KMS-11 (cell line): Measurements from ENCODE around the gene FBXO44.

Experiments
- H2AFZ ChIP-seq: fragments of 200-600 bp; sonication (generic); 2 replicates; pipeline ENCODE4 v1.6.1; 2016; ENCODE audit warnings: antibody characterized with exemption, mixed run types, low read depth
- H3K27ac ChIP-seq: fragments of 200-600 bp; sonication (generic); 2 replicates; pipeline ENCODE4 v1.6.1; 2016; ENCODE audit warnings: mild to moderate bottlenecking, mixed run types
- H3K27me3 ChIP-seq: fragments of 200-600 bp; sonication (generic); 2 replicates; pipeline ENCODE4 v1.6.1; 2017; ENCODE audit warnings: mild to moderate bottlenecking, low read depth, mixed run types, moderate library complexity; ENCODE audit not compliant: insufficient read depth
- H3K36me3 ChIP-seq: fragments of 200-600 bp; sonication (generic); 2 replicates; pipeline ENCODE4 v1.6.1; 2017; ENCODE audit warnings: mild to moderate bottlenecking, mixed run types; ENCODE audit not compliant: insufficient read depth
- H3K4me1 ChIP-seq: fragments of 200-600 bp; sonication (generic); 2 replicates; pipeline ENCODE4 v1.6.1; 2016; ENCODE audit warnings: mild to moderate bottlenecking, low read depth, mixed run types; ENCODE audit not compliant: poor library complexity, severe bottlenecking
- H3K4me2 ChIP-seq: fragments of 200-600 bp; sonication (generic); 2 replicates; pipeline ENCODE4 v1.7.0; 2016; ENCODE audit warnings: mild to moderate bottlenecking, mixed run types
- H3K4me3 ChIP-seq: fragments of 200-600 bp; sonication (generic); IDR thresholded peaks from 2 replicates; pipeline ENCODE4 v1.6.1; 2017; ENCODE audit warnings: low read depth, low read length, mixed read lengths; ENCODE audit not compliant: insufficient read depth
- H3K79me2 ChIP-seq: fragments of 200-600 bp; sonication (generic); 2 replicates; pipeline ENCODE4 v1.6.1; 2016; ENCODE audit warnings: low read depth, mixed run types; ENCODE audit not compliant: insufficient read depth
- H3K9ac ChIP-seq: fragments of 200-600 bp; sonication (generic); 2 replicates; pipeline ENCODE4 v1.6.1; 2016; ENCODE audit warnings: mild to moderate bottlenecking, mixed run types
- H4K20me1 ChIP-seq: fragments of 200-600 bp; sonication (generic); 2 replicates; pipeline ENCODE4 v1.6.1; 2016; ENCODE audit warnings: mild to moderate bottlenecking, mixed run types; ENCODE audit not compliant: insufficient read depth
- TF ChIP-seq, protein P1 (sequence below): fragments of 200-600 bp; sonication (generic); conservative IDR thresholded peaks from 2 replicates; pipeline ENCODE4 v1.6.1; 2017; ENCODE audit warnings: low read depth, mild to moderate bottlenecking, antibody characterized with exemption, low read length, moderate library complexity, mixed read lengths

FBXO44 gene

GRCh38 chr1:11659748-11660147 lies 5.1 kb downstream of the FBXO44 start:
- Histone ChIP-seq H3K4me2 (no peak overlapping the region), H2AFZ (no peak overlapping the region), H3K79me2 (no peaks in the 10 kb centered on the region), H3K27ac (no peak overlapping the region), H3K9ac (no peak overlapping the region), H4K20me1 (no peaks in the 10 kb centered on the region), H3K27me3 (peaks cover 8% of the 10 kb centered on the region), H3K4me3 (no peak overlapping the region), H3K4me1 (peaks cover 5% of the 10 kb centered on the region), H3K36me3 (no peaks in the 10 kb centered on the region)
- TF ChIP-seq, protein P1, sequence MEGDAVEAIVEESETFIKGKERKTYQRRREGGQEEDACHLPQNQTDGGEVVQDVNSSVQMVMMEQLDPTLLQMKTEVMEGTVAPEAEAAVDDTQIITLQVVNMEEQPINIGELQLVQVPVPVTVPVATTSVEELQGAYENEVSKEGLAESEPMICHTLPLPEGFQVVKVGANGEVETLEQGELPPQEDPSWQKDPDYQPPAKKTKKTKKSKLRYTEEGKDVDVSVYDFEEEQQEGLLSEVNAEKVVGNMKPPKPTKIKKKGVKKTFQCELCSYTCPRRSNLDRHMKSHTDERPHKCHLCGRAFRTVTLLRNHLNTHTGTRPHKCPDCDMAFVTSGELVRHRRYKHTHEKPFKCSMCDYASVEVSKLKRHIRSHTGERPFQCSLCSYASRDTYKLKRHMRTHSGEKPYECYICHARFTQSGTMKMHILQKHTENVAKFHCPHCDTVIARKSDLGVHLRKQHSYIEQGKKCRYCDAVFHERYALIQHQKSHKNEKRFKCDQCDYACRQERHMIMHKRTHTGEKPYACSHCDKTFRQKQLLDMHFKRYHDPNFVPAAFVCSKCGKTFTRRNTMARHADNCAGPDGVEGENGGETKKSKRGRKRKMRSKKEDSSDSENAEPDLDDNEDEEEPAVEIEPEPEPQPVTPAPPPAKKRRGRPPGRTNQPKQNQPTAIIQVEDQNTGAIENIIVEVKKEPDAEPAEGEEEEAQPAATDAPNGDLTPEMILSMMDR = no peak

GRCh38 chr1:11661103-11661502 lies 6.4 kb downstream of the FBXO44 start:
- Histone ChIP-seq H3K27ac (no peak overlapping the region), H3K4me3 (no peak overlapping the region), H2AFZ (no peak overlapping the region), H4K20me1 (no peaks in the 10 kb centered on the region), H3K4me1 (peaks cover 5% of the 10 kb centered on the region), H3K27me3 (peaks cover 8% of the 10 kb centered on the region), H3K79me2 (no peaks in the 10 kb centered on the region), H3K4me2 (no peak overlapping the region), H3K36me3 (no peaks in the 10 kb centered on the region), H3K9ac (no peak overlapping the region)
- TF ChIP-seq, protein P1 = no peak

DNA sequence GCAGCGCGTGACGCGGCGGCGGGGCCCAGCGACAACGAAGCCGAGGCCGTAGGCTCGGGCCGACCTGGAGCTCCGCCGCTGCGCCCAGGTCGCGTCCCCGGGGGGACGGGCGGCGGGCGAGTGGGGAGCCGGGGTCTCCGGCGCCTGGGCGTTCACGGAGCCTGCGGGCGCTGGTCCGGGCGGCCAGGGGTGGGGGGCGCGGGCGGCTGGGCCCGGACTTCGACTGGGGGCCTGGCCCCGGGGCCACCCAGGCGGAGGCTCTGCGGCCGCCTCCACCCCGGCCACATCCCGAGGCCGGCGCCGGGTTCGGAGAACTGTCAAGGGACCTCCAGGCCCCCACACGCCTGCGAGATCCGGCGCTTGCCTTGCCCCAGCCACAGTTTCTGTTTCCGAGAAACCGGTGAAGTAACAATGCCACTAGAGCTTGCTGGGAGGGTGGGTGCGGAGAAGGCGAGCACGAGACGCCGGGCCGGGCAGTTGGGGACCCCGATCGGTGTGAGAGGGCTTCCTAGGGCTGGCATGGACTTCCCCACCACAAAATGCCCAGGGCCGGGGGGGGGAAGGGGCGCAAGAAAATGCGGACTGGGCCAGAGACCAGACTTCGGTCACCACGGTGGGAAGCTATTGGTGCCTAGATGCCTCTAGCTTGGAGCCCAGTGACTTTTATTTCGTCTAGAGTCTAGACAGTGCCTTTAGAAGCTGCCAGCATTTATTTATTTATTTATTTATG lies 9.8 kb downstream of the FBXO44 start:
- Histone ChIP-seq H4K20me1 (no peaks in the 10 kb centered on the region), H3K4me3 (no peak overlapping the region), H3K27ac (no peak overlapping the region), H3K36me3 (no peaks in the 10 kb centered on the region), H3K4me2 (peak overlapping the region; percentile 48), H2AFZ (peak overlapping the region; percentile 71), H3K9ac (peak overlapping the region; percentile 3; the same call in 1 of the 2 replicates), H3K27me3 (peaks cover 8% of the 10 kb centered on the region), H3K79me2 (no peaks in the 10 kb centered on the region), H3K4me1 (peaks cover 5% of the 10 kb centered on the region)
- TF ChIP-seq, protein P1 = no peak

DNA sequence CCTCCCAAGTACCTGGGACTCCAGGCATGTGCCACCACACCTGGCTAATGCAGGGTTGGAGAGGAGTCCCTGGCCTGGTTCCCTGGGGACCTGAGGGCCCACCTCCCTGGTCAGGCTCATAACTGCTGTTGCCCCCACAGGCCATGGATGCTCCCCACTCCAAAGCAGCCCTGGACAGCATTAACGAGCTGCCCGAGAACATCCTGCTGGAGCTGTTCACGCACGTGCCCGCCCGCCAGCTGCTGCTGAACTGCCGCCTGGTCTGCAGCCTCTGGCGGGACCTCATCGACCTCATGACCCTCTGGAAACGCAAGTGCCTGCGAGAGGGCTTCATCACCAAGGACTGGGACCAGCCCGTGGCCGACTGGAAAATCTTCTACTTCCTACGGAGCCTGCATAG lies 13.8 kb downstream of the FBXO44 start:
- no peaks in the 10 kb centered on the region for H3K79me2 ChIP-seq
- H2AFZ ChIP-seq = no peak overlapping the region
- H3K4me3 ChIP-seq = no peak overlapping the region
- TF ChIP-seq, protein P1 = no peak
- no peak overlapping the region for H3K9ac ChIP-seq
- no peak overlapping the region for H3K27ac ChIP-seq
- no peaks in the 10 kb centered on the region for H3K36me3 ChIP-seq
- H3K27me3 ChIP-seq = peaks cover 4% of the 10 kb centered on the region
- H3K4me2 ChIP-seq = no peak overlapping the region
- H3K4me1 ChIP-seq = peaks cover 4% of the 10 kb centered on the region
- no peaks in the 10 kb centered on the region for H4K20me1 ChIP-seq
